K562 treated with DMSO at 1 percent for 24 hours (cell line): ENCODE measurements around the gene NCOA4. TPM values are rescaled to one million over a fixed set of nuclear protein-coding genes. Genes with fewer than 3 reads are reported as not detected.

Experiments used
- total RNA-seq: library from RNA; unstranded; fragments of 300-600 nt; gene quantifications from 2 replicates; pipeline ENCODE4 v1.2.3, GENCODE V29; 2022; ENCODE audit warnings: low read depth; ENCODE audit not compliant: insufficient read depth

Gene NCOA4
- total RNA-seq, result 140 and 166 TPM in 2 replicates

DNA sequence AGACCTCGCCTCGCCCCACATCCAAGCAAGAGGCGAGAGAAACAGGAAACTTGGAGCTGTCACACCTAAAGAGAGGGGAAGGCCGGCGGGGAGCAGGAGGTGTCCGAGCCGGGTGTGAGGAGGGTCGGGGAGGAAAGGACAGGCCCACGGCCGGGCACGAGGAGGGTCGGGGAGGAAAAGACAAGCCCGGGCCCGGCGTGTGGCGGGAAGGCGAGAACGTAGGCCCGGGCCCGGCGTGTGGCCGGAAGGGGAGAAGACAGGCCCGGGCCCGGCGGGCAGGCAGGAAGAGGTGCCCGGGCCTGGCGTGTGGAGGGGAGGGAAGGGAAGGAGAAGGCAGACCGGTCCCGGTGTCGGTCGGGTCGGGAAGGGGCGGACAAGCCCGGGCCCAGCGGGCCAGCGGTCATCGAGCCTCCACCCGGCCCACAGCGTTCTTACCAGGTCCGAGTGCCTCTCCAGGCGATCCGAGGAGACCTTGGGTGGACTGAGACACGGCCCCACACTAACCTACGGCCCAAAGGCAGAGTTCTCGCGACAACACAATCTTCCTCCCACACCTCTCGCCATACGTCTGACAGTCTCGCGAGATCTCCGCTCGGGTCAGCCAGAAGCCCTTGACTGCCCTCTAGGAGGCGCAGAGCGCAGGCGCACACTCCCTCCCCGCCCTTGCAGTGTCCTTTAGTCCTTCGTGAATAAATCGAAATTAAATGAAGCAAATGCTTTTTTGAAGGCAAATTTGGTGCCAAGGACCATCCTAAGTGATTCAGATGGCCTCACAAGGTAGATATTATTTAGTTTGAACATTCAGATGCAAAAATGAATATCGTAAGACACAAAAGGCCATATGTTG lies at the start of gene NCOA4:
NCOA4 (minus strand) TSS at position 533 of the 847 bp plus-strand sequence. CDS start 13,943 bp downstream, outside the sequence.

DNA sequence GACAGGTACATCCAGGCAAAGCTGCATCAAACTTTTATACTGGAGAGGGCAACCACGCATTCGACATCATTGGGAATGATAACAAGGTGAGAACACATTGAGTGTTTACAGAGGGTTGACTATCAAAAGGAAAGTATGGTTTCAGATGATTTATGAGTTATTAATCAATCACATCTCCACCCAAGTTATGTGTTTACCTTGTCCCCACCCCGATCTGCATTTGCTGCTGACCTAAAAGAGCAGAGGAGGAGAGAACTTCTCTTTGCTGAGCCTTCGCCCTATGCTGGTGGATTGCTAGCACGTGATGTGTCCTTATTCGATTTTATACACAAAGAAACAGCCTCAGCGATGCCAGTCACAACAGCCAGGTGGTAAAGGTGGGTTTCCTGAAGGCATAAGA lies 15.8 kb upstream of the NCOA4 start, which contains the start of gene MSMB:
MSMB (minus strand) TSS at position 9 of the 400 bp plus-strand sequence. CDS start 32 bp downstream, outside the sequence.

DNA sequence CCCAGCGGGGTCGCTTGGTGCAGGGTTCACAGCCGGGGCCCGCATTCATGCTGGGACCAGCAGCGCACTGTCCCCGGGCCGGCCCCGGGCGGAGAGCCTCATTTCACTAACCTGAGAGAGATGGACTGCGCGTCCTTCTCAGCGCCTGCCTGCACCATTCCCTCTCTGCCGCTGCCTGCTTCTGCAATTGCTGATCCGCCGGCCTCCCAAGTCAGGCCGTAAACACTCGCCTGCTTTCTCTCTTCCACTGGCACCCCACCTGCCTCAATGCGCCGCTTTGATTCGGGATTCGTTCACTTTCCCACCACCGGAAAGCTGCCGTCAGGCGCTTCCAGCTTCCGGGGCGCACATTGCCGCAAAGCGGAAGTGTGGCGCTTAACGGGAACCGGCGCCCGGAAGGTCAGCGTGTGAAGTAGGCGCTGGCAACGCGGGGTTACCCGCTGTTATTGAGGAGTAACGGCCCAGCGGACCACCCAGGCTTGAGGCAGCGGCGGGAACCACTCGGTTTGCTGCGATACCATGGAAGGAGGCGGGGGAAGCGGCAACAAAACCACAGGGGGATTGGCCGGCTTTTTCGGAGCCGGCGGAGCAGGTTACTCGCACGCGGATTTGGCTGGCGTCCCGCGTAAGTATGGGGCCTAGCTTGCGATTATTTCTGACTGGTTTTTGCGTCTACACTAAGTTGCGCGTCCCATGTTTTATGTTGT lies 58.2 kb downstream of the NCOA4 start, which contains the start of gene TIMM23:
TIMM23 (plus strand) TSS at position 384 of the 707 bp plus-strand sequence; CDS start at position 520, 136 bp downstream.

Other genes with a start within 250 kb of the NCOA4 start
- gene AGAP4, start 183.1 kb downstream of the NCOA4 start, total RNA-seq, result 10.1 and 15.5 TPM in 2 replicates
- 89.1 and 90.9 TPM in 2 replicates for gene TIMM23, start 58.1 kb downstream of the NCOA4 start, total RNA-seq
- gene MSMB, start 15.6 kb upstream of the NCOA4 start, total RNA-seq, result not detected in 2 replicates